Adrenal gland (tissue), 12 donors: Measurements from ENCODE around the gene LAMB4. TPM values are rescaled to one million over a fixed set of nuclear protein-coding genes. Genes with fewer than 3 reads are reported as not detected.

Source experiments
- DNase-seq, 7 donors: peaks; one replicate each; pipeline ENCODE4 v3.0.0-alpha.2; 2019 to 2020
- H3K27ac ChIP-seq, 5 donors: fragments of 200-600 bp; sonication (generic) in 4 of 5; 1 replicate in 3 of 5; 2 replicates in 2 of 5; pipeline versions ENCODE4 v1.5.1 to v1.8.0; 2016 to 2020; ENCODE audit warnings: mild to moderate bottlenecking in 1 of 5
- H3K27me3 ChIP-seq: fragments of 200-600 bp; 2 replicates; pipeline ENCODE4 v1.8.0; 2021
- H3K36me3 ChIP-seq, 2 donors: fragments of 200-600 bp; replicated peaks in 1 of 2; 1 replicate in 1 of 2; 2 replicates in 1 of 2; pipeline versions ENCODE4 v1.5.1 to v1.8.0; 2018 to 2022
- H3K4me1 ChIP-seq, 2 donors: fragments of 200-600 bp; replicated peaks in 1 of 2; 1 replicate in 1 of 2; 2 replicates in 1 of 2; pipeline versions ENCODE4 v1.5.1 to v1.8.0; 2018 to 2021
- H3K4me3 ChIP-seq, 4 donors: fragments of 200-600 bp; sonication (generic) in 3 of 4; one replicate each; pipeline ENCODE4 v1.5.1; 2016 to 2018
- H3K9me3 ChIP-seq, 3 donors: fragments of 200-600 bp; sonication (generic) in 1 of 3; replicated peaks in 1 of 3; 1 replicate in 2 of 3; 2 replicates in 1 of 3; pipeline versions ENCODE4 v1.5.1 to v1.8.0; 2016 to 2021
- POLR2A ChIP-seq, 2 donors: fragments of 450-650 bp; IDR thresholded peaks; one replicate each; pipeline ENCODE4 v1.6.1; 2017; ENCODE audit warnings: antibody characterized with exemption in 2 of 2, mild to moderate bottlenecking in 2 of 2, moderate library complexity in 1 of 2
- WGBS, 4 donors: extraction: QIAGEN DNeasy Blood & Tissue Kit in 2 of 4; methylation state at CpG; one replicate each; pipeline versions ENCODE4 v1.1.5 to v1.1.7; 2013 to 2017; 5-methylcytosine and 5-hydroxymethylcytosine counted together
- intact Hi-C, 2 donors: fragments of 100-400 bp; cut with DNase I; formaldehyde crosslinking; loops; one replicate each; pipeline versions ENCODE4 v1.14.1 to v1.15.0; 2022 to 2023
- polyA plus RNA-seq, 3 donors: library from polyadenylated mRNA; stranded (reverse); fragments of 200-250 nt in 2 of 3; fragments of 350-450 nt in 1 of 3; fragmentation: Illumina TruSeq in 1 of 3; extraction: RNeasy Lipid Tissue Mini Kit (QIAGEN cat#74804) in 1 of 3; gene quantifications; one replicate each; pipeline ENCODE4 v1.2.3, GENCODE V29; 2013 to 2014
- total RNA-seq, 9 donors: library from RNA; depleted of rRNA in 4 of 9; stranded (reverse); fragments of >200 nt in 4 of 9; fragments of 120-200 nt in 1 of 9; fragmentation: NEBNext Ultra II Directional in 1 of 9; extraction: Animal tissue kit (Norgen Biotek cat#: 25700) in 1 of 9; gene quantifications; one replicate each; pipeline versions ENCODE4 v1.1.0 to v1.2.4, GENCODE V29; 2013 to 2023
- TF ChIP-seq, protein P1 (sequence below), 6 experiments: fragments of 450-650 bp in 4 of 6; fragments of 200-600 bp in 2 of 6; sonication (generic) in 1 of 6; IDR thresholded peaks; 1 replicate in 5 of 6; 2 replicates in 1 of 6; pipeline versions ENCODE4 v1.5.1 to v1.8.0; 2016 to 2021; ENCODE audit warnings: antibody characterized with exemption in 6 of 6, mild to moderate bottlenecking in 2 of 6, moderate library complexity in 1 of 6
- donor health status: healthy with polysubstance abuse.
- donor health status: Bipolar disorder and iron deficiency.
- donor health status: DM: yes; HTN: yes; CAD: no.
- donor health status: DM: no; HTN: no; CAD: no.
- donor health status: DM: no; HTN: no; CAD: no.
- donor health status: DM: yes; HTN: yes; CAD: no.

Gene LAMB4
- total and polyA plus RNA-seq, 12 donors, result 0.12 to 1.0 (median 0.27) TPM; not detected in 5

- no peak for TF ChIP-seq POLR2A (IDR thresholded peaks at IDR 0.05)
- TF ChIP-seq, protein P1, sequence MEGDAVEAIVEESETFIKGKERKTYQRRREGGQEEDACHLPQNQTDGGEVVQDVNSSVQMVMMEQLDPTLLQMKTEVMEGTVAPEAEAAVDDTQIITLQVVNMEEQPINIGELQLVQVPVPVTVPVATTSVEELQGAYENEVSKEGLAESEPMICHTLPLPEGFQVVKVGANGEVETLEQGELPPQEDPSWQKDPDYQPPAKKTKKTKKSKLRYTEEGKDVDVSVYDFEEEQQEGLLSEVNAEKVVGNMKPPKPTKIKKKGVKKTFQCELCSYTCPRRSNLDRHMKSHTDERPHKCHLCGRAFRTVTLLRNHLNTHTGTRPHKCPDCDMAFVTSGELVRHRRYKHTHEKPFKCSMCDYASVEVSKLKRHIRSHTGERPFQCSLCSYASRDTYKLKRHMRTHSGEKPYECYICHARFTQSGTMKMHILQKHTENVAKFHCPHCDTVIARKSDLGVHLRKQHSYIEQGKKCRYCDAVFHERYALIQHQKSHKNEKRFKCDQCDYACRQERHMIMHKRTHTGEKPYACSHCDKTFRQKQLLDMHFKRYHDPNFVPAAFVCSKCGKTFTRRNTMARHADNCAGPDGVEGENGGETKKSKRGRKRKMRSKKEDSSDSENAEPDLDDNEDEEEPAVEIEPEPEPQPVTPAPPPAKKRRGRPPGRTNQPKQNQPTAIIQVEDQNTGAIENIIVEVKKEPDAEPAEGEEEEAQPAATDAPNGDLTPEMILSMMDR (IDR thresholded peaks at IDR 0.05), result no peak
- no peaks in the 10 kb centered on the region for H3K9me3 ChIP-seq
- intact Hi-C loops, result loop anchor here in 1 of 2 donors (10.0 kb wide), 1 partner anchor 152 kb away; no protein-coding TSS in a partner anchor
- H3K27ac ChIP-seq, result no peak overlapping the region
- no peaks in the 10 kb centered on the region for H3K36me3 ChIP-seq
- 81 to 93% (median 90%) methylated on average over 6 of the region's 6 CpGs for WGBS, 4 donors
- peak in 2 of 7 donors; percentile 25 to 26 for DNase-seq
- H3K4me3 ChIP-seq, result no peak overlapping the region
- no peaks in the 10 kb centered on the region for H3K4me1 ChIP-seq
- no peaks in the 10 kb centered on the region for H3K27me3 ChIP-seq
Measured at GRCh38 chr7:108147031-108147563, 16.9 kb upstream of the LAMB4 start.

DNA sequence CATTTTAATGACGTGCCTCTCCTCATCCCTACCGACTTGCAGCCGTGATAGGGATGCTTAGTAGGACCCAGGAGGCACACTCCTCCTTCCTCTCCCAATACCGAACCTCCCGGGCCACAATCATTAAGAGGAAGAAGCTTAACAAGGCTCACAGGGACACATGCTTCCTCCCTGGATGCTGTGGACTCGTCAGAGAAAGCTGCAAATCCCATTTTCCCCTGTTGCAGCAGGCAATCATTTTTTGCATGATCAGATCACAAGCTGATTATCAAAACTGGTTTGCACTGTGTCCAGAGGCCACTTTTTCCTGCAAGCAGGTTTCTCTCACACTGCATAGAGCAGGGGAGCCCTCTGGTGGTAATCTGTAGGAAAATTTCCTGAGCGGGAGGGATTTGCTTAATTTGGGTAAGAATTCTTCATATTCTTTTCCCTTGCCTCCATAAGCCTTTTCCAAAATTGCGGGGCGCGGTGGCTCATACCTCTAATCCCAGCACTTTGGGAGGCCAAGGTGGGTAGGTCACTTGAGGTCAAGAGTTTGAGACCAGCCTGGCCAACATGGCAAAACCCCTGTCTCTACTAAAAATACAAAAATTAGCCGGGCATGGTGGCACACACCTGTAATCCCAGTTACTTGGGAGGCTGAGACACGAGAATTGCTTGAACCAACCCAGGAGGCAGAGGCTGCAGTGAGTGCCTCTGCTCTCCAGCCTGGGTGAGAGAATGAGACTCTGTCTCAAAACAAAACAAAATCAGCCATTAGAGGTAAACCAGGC lies 16.1 kb upstream of the LAMB4 start:
- DNase-seq, result peak; percentile 49 to 79 (median 60)
- no peak overlapping the region for H3K4me3 ChIP-seq
- intact Hi-C loops, result loop anchor here in 1 of 2 donors (10.0 kb wide), 1 partner anchor 151 kb away; no protein-coding TSS in a partner anchor
- no peaks in the 10 kb centered on the region for H3K9me3 ChIP-seq
- H3K36me3 ChIP-seq, result no peaks in the 10 kb centered on the region
- H3K27ac ChIP-seq, result no peak overlapping the region
- no peak for TF ChIP-seq POLR2A (IDR thresholded peaks at IDR 0.05)
- TF ChIP-seq, protein P1 (IDR thresholded peaks at IDR 0.05), result peak; percentile 68 to 89 (median 80)
- no peaks in the 10 kb centered on the region for H3K4me1 ChIP-seq
- 33 to 39% (median 37%) methylated on average over 12 of the region's 12 CpGs for WGBS, 4 donors
- no peaks in the 10 kb centered on the region for H3K27me3 ChIP-seq

GRCh38 chr7:108145401-108145800 lies 15.2 kb upstream of the LAMB4 start:
- WGBS, 4 donors, result 80 to 90% (median 86%) methylated on average over 7 to 8 of the region's 8 CpGs
- no peaks in the 10 kb centered on the region for H3K4me1 ChIP-seq
- no peak overlapping the region for H3K27ac ChIP-seq
- H3K27me3 ChIP-seq, result no peaks in the 10 kb centered on the region
- no peaks in the 10 kb centered on the region for H3K9me3 ChIP-seq
- intact Hi-C loops, result loop anchor here in 1 of 2 donors (10.0 kb wide), 1 partner anchor 151 kb away; no protein-coding TSS in a partner anchor
- TF ChIP-seq, protein P1 (IDR thresholded peaks at IDR 0.05), result no peak
- no peak for TF ChIP-seq POLR2A (IDR thresholded peaks at IDR 0.05)
- H3K36me3 ChIP-seq, result no peaks in the 10 kb centered on the region
- no peak overlapping the region for H3K4me3 ChIP-seq
- DNase-seq, result no peak

- Histone ChIP-seq H3K27ac (no peak overlapping the region), H3K4me3 (no peak overlapping the region), H3K36me3 (no peaks in the 10 kb centered on the region), H3K9me3 (no peaks in the 10 kb centered on the region), H3K4me1 (no peaks in the 10 kb centered on the region), H3K27me3 (no peaks in the 10 kb centered on the region)
- 63 to 76% (median 70%) methylated on average over 3 of the region's 3 CpGs for WGBS, 4 donors
- intact Hi-C loops, result loop anchor here in 1 of 2 donors (10.0 kb wide), 1 partner anchor 150 kb away; no protein-coding TSS in a partner anchor
- DNase-seq, result no peak
- TF ChIP-seq, protein P1 (IDR thresholded peaks at IDR 0.05), result no peak
- TF ChIP-seq POLR2A (IDR thresholded peaks at IDR 0.05), result no peak
Measured at GRCh38 chr7:108144931-108145330, 14.8 kb upstream of the LAMB4 start.
